K562 (cell line): ENCODE results near the gene PCYT1A. TPM values are rescaled to one million over a fixed set of nuclear protein-coding genes. Genes with fewer than 3 reads are reported as not detected.

Experiments
- CHCHD3 ChIP-seq: fragments of 250-450 bp; sonication (Bioruptor Pico); IDR thresholded peaks from 2 replicates; pipeline ENCODE4 v2.1.2; 2022; ENCODE audit warnings: mild to moderate bottlenecking
- ETV1 ChIP-seq: fragments of 450-650 bp; conservative IDR thresholded peaks from 2 replicates; pipeline ENCODE4 v1.6.1; 2016; ENCODE audit warnings: missing genetic modification characterization, control low read depth, low read depth, missing compliant biosample characterization
- PHF8 ChIP-seq: fragments of 200-600 bp; sonication (generic); IDR thresholded peaks from 2 replicates; pipeline ENCODE4 v1.6.1; 2012; ENCODE audit warnings: mixed run types, mild to moderate bottlenecking, inconsistent platforms, low read length, moderate library complexity, borderline replicate concordance
- RBM17 ChIP-seq: fragments of 200-400 bp; formaldehyde crosslinking; IDR thresholded peaks from 2 replicates; pipeline ENCODE4 v1.6.1; 2017; ENCODE audit warnings: low read depth, mild to moderate bottlenecking, low read length, borderline replicate concordance
- SP1 ChIP-seq: sonication (generic); formaldehyde crosslinking; IDR thresholded peaks from 2 replicates; pipeline ENCODE4 v1.8.1; 2022; ENCODE audit warnings: mild to moderate bottlenecking, missing genetic modification reagents
- XRCC5 ChIP-seq: fragments of 200-400 bp; formaldehyde crosslinking; IDR thresholded peaks from 2 replicates; pipeline ENCODE4 v1.6.1; 2017; ENCODE audit warnings: low read depth, mild to moderate bottlenecking, low read length
- ZNF3 ChIP-seq: fragments of 250-450 bp; sonication (Bioruptor Pico); IDR thresholded peaks from 2 replicates; pipeline ENCODE4 v1.5.0; 2021; ENCODE audit warnings: mild to moderate bottlenecking, moderate library complexity
- polyA plus RNA-seq, 8 experiments: library from polyadenylated mRNA; depleted of rRNA in 4 of 8; stranded (reverse) in 5 of 8; unstranded in 3 of 8; fragments of >200 nt; fragmentation: Nextera tagmentation in 2 of 8; fragmentation: Illumina TruSeq in 1 of 8; extraction: Ambion mirVana in 2 of 8; extraction: Trizol in 1 of 8; gene quantifications; 2 replicates each; pipeline versions ENCODE4 v1.2.1 to v1.2.3, GENCODE V29; 2011 to 2014; ENCODE audit warnings: inconsistent platforms in 1 of 8, missing spikeins in 1 of 8
- total RNA-seq, 7 experiments: library from RNA; depleted of rRNA in 6 of 7; stranded (reverse); fragments of >200 nt in 6 of 7; fragmentation: Illumina TruSeq in 2 of 7; extraction: Trizol in 2 of 7; gene quantifications; 2 replicates each; pipeline versions ENCODE4 v1.2.1 to v1.2.3, GENCODE V29; 2011 to 2021; ENCODE audit warnings: low replicate concordance in 1 of 7
- TF ChIP-seq, protein P1 (sequence below): fragments of 450-650 bp; IDR thresholded peaks from 2 replicates; pipeline ENCODE4 v1.7.0; 2016; ENCODE audit warnings: borderline replicate concordance
- TF ChIP-seq, protein P2 (sequence below), 2 experiments: IDR thresholded peaks; 2 replicates each; pipeline ENCODE4 v1.6.1; 2011; ENCODE audit warnings: borderline replicate concordance in 1 of 2, control low read depth in 1 of 2, low read depth in 1 of 2, low read length in 1 of 2, mild to moderate bottlenecking in 1 of 2, mixed read lengths in 1 of 2, moderate library complexity in 1 of 2; ENCODE audit not compliant: insufficient read depth in 1 of 2, insufficient read length in 1 of 2, poor library complexity in 1 of 2, severe bottlenecking in 1 of 2; ENCODE audit errors: extremely low read depth in 1 of 2
- TF ChIP-seq, protein P3 (sequence below): sonication (generic); formaldehyde crosslinking; IDR thresholded peaks from 2 replicates; pipeline ENCODE4 v1.8.0; 2023; ENCODE audit warnings: mild to moderate bottlenecking, missing genetic modification reagents
- TF ChIP-seq, protein P4 (sequence below), 2 experiments: fragments of 250-450 bp in 1 of 2; fragments of 450-650 bp in 1 of 2; sonication (Bioruptor Pico) in 1 of 2; IDR thresholded peaks; 2 replicates each; pipeline versions ENCODE4 v1.6.1 to v1.8.0; 2016 to 2021; ENCODE audit warnings: mild to moderate bottlenecking in 2 of 2, moderate library complexity in 2 of 2, missing compliant biosample characterization in 1 of 2, missing genetic modification characterization in 1 of 2
- TF ChIP-seq, protein P5 (sequence below), 2 experiments: fragments of 450-650 bp; IDR thresholded peaks; 2 replicates each; pipeline ENCODE4 v1.6.1; 2016
- TF ChIP-seq, protein P6 (sequence below): fragments of 450-650 bp; formaldehyde crosslinking; conservative IDR thresholded peaks from 2 replicates; pipeline ENCODE4 v1.4.0; 2022; ENCODE audit warnings: mild to moderate bottlenecking, missing genetic modification characterization

Gene PCYT1A
- total and polyA plus RNA-seq, 9 of the 15 experiments (the other 6 are each of a cell fraction or from before 2014, with no cell fraction given): 13.4 to 62.8 (median 49.4) TPM

DNA sequence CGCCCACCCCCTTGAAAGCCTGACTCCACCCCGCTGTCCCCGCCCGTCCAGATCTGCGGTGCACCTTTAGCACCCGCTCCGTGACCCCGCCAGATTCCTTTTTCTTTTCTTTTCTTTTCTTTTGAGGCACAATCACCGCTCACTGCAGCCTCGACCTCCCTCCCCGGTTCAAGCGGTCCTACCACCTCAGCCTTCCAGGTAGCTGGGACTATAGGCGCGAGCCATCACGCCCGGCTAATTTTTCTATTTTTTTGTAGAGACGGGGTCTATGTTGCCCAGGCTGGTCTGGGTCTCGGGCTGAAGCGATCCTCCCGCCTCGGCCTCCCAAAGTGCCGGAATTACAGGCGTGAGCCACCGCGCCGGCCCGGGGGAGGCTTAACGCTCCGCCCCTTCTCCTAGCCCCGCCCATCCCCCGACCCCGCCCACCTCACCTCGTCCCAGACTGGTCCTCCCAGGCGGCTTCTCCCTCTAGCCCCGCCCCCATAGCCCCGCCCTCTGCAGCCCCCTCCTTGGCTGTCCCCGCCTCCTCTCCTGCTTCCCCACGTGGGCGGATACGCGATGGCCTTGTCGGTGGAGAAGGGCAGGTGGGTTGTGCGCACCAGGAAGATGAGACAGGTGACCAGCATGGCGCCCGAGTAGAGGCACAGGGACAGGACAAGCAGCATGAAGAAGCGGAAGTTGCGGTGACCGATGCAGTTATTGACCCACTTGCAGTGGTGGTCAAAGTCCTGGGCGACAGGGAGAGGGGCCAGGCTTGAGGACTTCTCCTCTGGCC is 79.5 kb downstream of the PCYT1A start (continued):
- TF ChIP-seq, protein P1, sequence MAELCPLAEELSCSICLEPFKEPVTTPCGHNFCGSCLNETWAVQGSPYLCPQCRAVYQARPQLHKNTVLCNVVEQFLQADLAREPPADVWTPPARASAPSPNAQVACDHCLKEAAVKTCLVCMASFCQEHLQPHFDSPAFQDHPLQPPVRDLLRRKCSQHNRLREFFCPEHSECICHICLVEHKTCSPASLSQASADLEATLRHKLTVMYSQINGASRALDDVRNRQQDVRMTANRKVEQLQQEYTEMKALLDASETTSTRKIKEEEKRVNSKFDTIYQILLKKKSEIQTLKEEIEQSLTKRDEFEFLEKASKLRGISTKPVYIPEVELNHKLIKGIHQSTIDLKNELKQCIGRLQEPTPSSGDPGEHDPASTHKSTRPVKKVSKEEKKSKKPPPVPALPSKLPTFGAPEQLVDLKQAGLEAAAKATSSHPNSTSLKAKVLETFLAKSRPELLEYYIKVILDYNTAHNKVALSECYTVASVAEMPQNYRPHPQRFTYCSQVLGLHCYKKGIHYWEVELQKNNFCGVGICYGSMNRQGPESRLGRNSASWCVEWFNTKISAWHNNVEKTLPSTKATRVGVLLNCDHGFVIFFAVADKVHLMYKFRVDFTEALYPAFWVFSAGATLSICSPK: peak; percentile 92; the same call in 1 of the 2 replicates
- TF ChIP-seq, protein P2, sequence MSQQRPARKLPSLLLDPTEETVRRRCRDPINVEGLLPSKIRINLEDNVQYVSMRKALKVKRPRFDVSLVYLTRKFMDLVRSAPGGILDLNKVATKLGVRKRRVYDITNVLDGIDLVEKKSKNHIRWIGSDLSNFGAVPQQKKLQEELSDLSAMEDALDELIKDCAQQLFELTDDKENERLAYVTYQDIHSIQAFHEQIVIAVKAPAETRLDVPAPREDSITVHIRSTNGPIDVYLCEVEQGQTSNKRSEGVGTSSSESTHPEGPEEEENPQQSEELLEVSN (IDR thresholded peaks at IDR 0.05; ENCODE audit: borderline replicate concordance in 1 of 2, extremely low read depth in 1 of 2, insufficient read depth in 1 of 2, insufficient read length in 1 of 2, low read depth in 1 of 2, low read length in 1 of 2, poor library complexity in 1 of 2, severe bottlenecking in 1 of 2): peak; percentile 65 to 82
- TF ChIP-seq, protein P3, sequence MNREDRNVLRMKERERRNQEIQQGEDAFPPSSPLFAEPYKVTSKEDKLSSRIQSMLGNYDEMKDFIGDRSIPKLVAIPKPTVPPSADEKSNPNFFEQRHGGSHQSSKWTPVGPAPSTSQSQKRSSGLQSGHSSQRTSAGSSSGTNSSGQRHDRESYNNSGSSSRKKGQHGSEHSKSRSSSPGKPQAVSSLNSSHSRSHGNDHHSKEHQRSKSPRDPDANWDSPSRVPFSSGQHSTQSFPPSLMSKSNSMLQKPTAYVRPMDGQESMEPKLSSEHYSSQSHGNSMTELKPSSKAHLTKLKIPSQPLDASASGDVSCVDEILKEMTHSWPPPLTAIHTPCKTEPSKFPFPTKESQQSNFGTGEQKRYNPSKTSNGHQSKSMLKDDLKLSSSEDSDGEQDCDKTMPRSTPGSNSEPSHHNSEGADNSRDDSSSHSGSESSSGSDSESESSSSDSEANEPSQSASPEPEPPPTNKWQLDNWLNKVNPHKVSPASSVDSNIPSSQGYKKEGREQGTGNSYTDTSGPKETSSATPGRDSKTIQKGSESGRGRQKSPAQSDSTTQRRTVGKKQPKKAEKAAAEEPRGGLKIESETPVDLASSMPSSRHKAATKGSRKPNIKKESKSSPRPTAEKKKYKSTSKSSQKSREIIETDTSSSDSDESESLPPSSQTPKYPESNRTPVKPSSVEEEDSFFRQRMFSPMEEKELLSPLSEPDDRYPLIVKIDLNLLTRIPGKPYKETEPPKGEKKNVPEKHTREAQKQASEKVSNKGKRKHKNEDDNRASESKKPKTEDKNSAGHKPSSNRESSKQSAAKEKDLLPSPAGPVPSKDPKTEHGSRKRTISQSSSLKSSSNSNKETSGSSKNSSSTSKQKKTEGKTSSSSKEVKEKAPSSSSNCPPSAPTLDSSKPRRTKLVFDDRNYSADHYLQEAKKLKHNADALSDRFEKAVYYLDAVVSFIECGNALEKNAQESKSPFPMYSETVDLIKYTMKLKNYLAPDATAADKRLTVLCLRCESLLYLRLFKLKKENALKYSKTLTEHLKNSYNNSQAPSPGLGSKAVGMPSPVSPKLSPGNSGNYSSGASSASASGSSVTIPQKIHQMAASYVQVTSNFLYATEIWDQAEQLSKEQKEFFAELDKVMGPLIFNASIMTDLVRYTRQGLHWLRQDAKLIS: 0 out of 2 replicates have a peak, but pooled peaks have one; percentile 61
- TF ChIP-seq SP1 (peak; percentile 76; the same call in 1 of the 2 replicates), ZNF3 (CRISPR knock-in tag) (no peak), ETV1 (peak; percentile 40; the same call in 1 of the 2 replicates), XRCC5 (no peak), CHCHD3 (CRISPR knock-in tag) (no peak), RBM17 (no peak), PHF8 (peak; percentile 40; the same call in 1 of the 2 replicates)
- TF ChIP-seq, protein P4, sequence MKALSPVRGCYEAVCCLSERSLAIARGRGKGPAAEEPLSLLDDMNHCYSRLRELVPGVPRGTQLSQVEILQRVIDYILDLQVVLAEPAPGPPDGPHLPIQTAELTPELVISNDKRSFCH (CRISPR knock-in tag; IDR thresholded peaks at IDR 0.05): no peak
- TF ChIP-seq, protein P4 (tag; IDR thresholded peaks at IDR 0.05): no peak
- TF ChIP-seq, protein P5, sequence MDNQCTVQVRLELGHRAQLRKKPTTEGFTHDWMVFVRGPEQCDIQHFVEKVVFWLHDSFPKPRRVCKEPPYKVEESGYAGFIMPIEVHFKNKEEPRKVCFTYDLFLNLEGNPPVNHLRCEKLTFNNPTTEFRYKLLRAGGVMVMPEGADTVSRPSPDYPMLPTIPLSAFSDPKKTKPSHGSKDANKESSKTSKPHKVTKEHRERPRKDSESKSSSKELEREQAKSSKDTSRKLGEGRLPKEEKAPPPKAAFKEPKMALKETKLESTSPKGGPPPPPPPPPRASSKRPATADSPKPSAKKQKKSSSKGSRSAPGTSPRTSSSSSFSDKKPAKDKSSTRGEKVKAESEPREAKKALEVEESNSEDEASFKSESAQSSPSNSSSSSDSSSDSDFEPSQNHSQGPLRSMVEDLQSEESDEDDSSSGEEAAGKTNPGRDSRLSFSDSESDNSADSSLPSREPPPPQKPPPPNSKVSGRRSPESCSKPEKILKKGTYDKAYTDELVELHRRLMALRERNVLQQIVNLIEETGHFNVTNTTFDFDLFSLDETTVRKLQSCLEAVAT (IDR thresholded peaks at IDR 0.05): peak in 1 of 2 experiments; percentile 42; a peak in 1 of 4 replicates
- TF ChIP-seq, protein P6, sequence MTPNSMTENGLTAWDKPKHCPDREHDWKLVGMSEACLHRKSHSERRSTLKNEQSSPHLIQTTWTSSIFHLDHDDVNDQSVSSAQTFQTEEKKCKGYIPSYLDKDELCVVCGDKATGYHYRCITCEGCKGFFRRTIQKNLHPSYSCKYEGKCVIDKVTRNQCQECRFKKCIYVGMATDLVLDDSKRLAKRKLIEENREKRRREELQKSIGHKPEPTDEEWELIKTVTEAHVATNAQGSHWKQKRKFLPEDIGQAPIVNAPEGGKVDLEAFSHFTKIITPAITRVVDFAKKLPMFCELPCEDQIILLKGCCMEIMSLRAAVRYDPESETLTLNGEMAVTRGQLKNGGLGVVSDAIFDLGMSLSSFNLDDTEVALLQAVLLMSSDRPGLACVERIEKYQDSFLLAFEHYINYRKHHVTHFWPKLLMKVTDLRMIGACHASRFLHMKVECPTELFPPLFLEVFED: no peak
